Erythroblast (primary cell): ENCODE results near the gene RUNDC1.

Experiments used
- GATA1 ChIP-seq: IDR thresholded peaks from 2 replicates; pipeline ENCODE4 v1.6.1; 2011; ENCODE audit warnings: low read depth, mild to moderate bottlenecking, control low read depth, low read length, moderate library complexity
- POLR2A ChIP-seq: IDR thresholded peaks from 2 replicates; pipeline ENCODE4 v1.6.1; 2011; ENCODE audit warnings: mild to moderate bottlenecking, low read length

DNA sequence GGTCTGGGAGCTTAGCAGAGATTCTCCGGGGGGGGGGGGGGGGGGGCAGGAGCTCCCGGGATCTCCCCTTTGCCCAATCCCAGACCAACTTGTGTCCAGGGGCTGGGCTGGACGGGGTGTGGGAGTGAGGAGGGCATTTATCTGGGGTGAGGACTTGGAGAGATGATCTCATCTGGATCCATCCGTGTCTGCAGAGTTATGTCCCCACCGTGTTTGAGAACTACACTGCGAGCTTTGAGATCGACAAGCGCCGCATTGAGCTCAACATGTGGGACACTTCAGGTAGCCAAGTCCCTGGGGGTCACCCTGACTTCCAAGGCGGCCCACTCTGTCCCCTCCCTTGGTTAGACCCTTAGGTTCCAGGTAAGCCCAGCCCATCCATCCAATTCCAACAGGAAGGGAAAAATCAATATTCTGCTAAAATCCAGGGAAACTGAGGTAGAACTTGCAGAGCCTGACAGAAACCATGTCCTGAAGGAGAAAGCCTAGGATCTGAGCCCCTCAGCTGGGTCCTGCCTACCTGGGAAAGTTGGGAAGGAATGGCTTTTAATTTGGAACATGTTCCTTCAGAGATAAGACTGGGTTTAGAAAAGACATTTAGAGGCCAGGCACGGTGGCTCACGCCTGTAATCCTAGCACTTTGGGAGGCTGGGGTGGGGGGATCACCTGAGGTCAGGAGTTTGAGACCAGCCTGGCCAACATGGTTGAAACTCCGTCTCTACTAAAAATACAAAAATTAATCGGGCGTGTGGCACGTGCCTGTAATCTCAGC lies 45.6 kb downstream of the RUNDC1 start:
- TF ChIP-seq POLR2A (no peak), GATA1 (no peak)
